HG02981 (cell line): ENCODE results near the gene L2HGDH.

Experiments
- ATAC-seq: cut with Tn5 transposase; IDR thresholded peaks from one replicate; pipeline ENCODE4 v1.9.1; 2021; ENCODE audit warnings: mild to moderate bottlenecking, moderate library complexity; ENCODE audit not compliant: unreplicated experiment

L2HGDH gene

DNA sequence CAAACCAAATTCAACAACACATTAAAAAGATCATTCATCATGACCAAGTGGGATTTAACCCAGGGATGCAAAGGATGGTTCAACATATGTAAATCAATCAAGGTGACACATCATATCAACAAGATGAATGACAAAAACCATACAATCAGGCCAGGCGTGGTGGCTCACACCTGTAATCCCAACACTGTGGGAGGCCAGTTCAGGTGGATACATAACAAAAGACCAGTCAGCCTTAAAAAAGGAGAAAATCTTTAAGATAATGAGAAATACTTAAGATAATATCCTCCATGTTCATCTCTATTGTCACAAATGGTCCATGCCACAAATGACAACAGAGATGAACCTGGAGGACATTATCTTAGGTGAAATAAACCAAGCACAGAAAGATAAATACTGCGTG, 12.4 kb downstream of the L2HGDH start:
- no peak for ATAC-seq

DNA sequence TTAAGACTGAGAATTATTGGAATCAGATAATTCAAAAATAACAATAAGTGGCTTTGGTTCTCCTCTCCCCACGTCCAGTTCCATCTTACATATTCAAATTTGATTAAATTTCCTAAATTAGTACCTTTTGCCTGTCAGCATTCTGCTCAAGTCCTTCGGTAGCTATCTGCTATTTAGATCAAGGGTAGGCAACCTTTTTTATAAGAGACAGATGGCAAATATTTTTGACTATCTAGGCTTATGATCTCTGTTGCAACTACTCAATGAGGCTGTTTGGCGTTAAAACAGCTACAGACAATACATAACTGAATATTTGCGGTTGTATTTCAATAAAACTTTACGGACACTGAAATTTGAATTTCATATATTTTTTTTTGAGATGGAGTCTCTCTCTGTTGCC, 21.7 kb downstream of the L2HGDH start:
- no peak for ATAC-seq

DNA sequence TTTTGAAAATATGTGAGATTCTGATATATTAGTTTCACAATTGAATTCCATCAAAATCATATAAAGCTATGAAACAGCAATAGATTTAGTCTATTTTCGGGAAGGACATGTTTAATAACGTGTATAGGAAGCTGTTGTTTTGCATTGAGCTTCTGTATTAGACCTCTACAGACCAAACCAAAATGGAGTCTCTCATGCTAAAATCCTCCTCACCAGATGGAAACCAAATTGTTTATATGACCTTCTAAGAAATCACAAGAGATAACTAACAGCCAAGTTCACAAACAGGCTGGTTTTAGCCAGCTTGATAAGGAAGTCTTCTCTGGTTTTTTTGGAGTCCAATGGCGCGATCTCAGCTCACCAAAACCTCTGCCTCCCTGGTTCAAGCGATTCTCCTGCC, 23.9 kb downstream of the L2HGDH start:
- ATAC-seq = no peak

DNA sequence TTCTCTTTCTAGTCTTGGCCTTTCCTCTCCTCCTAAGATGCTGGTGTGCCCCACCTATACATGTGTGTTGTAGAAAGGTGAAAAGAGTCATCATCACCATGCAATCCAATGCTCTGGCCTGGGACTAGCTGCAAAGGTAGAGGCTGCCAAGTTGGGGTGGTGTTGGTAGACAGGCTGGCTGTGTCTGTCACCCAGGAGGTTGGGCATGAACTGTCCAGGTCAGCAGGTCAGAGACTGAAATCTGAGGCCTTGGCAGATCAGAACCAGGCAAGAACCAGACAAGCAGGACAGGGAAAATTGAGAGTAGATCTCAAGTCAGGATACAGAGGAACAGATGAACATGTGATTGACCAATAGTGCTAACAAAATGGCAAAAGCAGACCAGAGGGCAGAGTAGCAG, 26.2 kb downstream of the L2HGDH start:
- no peak for ATAC-seq

DNA sequence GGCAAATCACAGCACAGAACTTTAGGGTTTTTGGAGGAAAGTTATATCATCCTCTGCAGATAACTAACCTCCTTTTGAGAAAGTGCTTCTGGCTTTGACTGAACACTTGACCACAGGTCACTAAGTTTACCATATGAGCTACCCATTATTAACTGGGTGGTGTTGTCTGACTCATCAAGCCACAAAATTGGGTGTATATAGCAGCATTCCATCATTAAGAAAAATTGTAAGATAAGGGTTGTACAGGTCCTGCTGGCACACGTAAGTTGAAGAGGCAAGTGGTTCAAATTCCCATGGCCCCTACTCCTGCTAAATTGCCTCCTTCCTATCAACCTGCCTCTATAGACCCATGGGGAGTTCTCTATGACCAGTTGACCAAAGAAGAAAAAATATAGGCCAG, 39.5 kb downstream of the L2HGDH start:
- no peak for ATAC-seq

DNA sequence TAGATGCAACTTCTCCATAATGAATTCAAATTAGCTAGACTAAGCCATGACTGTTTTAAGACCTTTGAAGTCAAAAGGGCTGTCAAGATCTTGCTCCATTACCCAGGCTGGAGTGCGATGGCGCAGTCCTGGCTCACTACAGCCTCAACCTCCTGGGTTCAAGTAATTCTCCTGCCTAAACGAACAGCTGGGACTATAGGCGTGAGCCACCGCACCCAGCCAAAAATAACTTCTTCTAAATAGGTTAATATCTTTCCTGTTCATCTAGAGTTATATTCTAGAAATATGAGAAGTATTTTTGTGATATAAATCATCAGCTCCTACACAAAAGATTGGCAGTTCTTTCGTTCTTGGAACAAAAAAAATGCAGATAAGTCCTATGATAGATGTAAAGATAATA, 41.1 kb downstream of the L2HGDH start:
- no peak for ATAC-seq

DNA sequence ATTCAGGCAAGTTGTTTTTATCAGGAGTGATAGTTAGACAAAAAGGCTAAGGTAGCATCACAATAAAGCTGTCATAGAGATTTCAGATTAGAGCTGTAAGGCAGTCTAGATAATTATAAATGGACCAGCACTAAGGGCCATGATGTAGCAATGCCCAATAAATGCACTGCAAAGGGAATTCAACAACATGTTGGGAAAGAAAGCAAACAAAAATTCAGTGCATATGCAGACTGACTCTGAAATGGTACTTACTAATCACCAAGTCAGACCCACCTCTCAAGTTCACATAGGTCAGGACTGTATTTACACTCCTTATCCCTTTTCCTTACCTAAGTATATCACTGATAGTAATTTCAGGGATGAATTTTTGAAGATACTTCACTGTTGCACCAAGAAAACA, 47.0 kb downstream of the L2HGDH start:
- ATAC-seq = no peak

DNA sequence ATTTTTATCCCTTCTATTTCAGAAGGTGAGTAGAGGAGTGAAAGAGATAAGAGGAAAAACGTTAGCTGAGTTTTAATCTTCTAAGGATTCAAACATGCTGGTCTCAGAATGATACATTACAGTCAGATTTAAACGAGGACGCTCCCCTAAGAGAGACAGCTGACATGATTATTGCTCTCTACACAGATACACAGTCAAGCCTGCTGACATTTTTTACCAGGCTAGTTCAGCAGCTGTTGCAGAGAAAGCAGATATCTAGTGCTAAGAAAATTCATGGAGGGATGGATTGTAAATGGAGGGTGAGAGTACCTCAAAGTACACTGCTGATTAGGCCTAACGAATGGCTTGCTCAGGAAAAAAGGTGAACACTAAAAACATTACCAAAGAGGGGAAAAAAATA, 48.7 kb downstream of the L2HGDH start:
- no peak for ATAC-seq

DNA sequence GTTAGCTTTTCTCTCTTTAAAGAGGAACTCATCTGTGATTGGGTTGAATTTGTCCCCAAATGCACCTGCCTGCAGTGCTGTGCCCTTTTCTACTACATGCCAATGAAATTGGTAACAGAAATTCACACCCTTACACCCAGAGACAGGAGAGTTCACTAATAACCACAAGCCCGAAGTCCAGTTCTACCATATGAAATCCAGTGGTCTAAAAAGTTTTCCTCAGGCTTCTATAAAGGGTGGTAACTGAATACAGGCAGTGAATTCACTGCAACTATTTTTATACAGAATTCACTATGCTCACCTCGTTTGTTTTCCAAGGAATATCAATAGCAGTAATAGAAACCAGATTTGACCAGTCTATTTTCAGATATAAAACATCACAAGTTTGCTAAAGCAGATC, 49.2 kb downstream of the L2HGDH start:
- ATAC-seq = no peak

DNA sequence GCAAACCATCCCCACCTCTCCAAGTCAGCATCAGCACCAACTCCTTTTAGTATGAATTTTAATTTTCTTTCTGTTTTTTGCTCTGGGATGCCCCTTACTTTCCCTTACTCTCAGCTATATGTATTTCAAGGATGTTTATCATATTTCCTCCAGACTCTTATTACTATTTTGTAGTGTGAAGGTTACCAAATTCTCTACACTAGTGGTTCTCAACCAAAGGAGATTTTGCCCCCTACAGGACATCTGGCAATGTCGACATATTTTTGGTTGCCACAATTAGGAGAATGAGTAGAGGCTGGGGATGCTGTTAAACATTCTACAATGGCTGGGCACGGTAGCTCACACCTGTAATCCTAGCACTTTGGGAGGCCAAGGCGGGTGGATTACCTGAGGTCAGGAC, 51.5 kb downstream of the L2HGDH start:
- ATAC-seq = no peak

DNA sequence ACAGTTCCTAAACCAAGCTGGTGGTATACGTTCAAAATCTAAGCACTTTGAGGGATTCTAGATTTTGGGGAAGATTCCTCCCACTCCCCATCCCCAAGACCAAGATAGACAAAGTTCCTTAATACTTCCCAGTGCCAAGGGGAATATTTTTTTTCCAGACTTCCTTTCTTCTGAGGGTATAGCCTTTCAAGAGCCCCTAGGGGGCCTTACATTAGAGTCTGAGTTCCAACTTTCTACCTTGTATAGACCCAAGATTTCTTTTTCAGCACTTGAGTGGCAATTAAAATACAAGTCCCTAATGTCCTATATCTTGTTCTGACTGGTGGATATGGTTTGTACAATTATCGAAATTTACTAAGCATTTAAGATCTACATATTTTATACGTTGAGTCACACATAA, 52.0 kb downstream of the L2HGDH start:
- no peak for ATAC-seq

DNA sequence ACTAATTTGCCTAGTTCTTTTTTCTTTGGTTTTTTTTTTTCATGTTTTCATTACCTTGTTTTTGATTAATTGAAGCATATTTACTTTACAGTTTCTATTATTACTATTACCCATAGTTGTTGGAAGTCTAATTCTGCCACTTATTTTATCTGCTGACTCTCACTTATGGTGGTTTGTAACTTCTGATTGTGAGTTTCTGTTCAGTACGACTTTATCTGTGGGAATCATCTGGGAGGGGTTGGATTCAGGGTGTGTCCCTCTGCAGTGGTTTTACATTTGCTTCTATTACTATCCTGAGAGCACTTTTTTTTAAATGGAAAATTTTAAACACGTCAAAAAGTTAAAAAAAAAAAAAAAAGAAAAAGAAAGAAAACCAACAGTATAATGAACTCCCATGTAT, 54.3 kb downstream of the L2HGDH start:
- no peak for ATAC-seq

DNA sequence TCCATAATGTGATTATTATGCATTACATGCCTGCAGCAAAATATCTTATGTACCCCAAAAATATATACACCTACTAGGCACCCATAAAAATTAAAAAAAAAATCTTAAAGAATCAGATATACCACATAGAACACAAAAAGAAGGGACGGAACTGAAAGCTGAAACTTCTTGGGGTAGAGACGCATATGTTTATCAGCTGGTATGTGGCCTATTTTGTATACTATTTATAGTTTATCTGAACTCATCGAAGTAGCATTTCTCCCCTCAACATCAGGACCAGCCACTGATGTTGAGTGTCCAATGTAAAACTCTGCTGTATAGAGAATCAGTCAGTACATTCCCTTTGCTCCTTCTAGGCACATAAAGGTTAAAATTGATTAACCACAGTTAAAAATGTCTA, 57.8 kb downstream of the L2HGDH start:
- ATAC-seq = no peak

DNA sequence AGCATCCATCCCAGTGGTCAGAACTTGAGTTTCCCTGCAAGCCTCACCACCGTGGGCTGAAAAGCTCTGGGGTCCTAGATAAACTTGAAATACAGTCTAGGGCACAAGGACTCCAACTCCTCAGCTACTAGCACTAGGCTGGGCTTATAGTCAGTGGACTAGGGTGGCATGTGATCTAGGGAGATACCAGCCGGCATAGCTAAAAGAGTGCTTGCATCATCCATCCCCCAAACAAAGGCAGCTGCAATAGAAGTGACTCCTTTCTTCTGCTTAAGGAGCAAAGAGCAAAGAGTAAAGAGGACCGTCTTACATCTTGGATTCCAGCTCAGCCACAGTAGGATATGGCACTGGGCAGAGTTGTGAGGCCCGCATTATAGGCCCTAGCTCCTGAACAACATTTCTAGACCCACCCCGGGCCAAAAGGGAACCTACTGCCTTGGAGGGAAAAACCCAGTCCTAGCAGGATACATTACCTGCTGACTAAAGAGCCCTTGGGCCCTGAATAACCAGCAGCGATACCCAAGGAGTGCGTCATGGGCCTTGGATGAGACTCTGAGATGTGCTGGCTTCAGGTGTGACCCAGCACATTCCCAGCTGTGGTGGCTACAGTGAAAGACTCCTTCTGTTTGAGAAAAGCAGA, 62.8 kb downstream of the L2HGDH start:
- ATAC-seq = no peak

DNA sequence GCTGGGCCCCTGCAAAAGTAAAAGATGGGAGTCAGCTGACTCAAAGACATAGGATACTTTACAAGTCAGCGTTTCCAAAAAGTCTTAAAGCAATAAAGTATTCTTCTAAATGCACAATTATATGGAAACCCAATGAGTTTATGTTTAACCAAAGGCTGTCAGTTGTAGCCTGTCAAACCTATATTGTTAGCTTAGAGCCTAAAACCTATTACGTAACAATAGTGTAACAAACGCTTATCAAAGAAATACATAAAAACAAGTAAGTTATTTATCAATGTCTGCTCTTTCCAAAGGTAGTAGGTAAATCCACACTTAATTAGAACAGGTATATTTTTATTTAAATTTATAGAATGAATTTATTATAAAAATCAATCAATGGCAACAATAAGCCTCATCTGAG, 64.8 kb downstream of the L2HGDH start:
- ATAC-seq = no peak

DNA sequence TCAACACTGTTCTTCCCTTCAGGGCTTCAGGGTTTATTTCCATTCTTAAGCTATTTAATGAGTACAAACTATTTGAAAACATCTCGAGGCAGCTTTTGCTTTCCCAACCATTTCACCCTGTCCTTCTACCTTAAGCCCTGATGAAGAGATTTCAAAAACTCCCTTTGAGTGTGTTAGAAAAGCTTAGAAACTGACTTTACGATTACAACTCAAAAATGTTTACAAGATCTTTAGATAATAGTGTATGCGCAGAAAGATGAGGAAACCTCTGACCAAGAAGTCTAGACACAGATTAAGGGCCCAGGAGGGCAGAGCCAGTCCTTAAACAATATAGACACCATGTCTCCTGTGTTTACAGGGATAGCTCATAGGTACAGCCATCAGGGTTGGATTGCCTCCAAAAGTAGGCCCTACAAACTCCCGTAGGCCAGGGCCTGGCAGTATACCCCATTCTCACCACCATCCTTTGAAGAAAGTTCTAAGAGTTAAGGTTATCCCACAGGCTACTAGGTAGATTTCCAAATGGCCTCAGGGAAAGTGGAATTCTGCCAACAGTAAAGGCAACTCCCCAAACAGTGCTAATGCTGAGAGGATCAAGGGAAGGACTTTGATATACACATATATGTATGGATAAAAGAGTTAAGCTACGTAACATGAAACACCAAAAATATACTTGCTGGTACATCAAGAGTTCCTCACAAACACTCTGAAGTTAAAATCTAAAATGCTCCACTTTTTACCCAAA, 69.3 kb downstream of the L2HGDH start:
- ATAC-seq = no peak

DNA sequence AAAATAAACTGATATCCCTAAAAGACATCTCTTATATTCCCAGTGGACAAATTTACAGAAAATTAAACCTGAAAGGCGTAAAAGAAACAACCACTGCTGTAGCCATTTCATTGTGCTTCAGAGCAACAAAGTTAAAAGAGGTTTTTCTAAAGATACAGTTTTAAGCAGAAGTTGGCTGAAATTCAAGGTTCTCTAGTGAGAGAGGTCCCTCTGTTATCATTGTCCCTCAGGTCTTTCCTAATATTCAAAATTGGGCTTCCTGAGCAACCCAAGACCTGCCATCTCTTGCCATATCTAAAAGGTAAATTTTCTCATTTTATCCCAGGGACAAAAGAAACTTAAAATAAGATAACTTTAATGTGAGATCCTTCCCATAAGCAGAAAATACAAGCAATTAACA, 69.9 kb downstream of the L2HGDH start:
- ATAC-seq = no peak

DNA sequence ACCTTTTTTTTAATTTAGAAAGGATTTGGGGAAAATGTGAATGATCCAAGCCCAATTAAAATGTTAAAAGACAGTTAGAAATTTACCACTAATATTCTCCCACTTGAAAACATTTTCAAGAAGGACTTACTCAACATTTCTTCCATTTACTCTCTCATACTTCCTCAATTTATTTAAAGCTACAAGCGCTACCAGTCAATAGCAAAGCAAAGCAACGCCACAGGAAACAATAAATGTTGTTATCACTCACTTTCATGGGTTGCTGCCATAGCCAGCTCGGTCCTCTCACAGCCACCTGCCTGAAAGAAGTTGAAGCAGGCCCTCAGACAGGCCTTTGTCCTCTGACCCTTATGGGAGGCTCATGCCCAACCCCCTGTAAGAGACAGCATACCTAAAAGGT, 74.6 kb downstream of the L2HGDH start:
- ATAC-seq = no peak

DNA sequence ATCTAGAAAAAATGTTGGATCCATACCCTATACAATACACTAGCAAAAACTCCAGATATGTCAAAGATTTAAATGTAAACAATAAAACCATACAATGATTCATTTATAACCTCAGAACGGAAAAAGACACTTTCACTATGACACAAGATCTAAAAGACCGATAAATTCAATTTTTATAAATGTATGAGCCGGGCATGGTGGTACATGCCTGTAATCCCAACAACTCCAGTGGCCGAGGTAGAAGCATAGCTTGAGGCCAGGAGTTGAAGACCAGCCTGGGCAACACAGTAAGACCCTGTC, 78.1 kb downstream of the L2HGDH start:
- no peak for ATAC-seq

DNA sequence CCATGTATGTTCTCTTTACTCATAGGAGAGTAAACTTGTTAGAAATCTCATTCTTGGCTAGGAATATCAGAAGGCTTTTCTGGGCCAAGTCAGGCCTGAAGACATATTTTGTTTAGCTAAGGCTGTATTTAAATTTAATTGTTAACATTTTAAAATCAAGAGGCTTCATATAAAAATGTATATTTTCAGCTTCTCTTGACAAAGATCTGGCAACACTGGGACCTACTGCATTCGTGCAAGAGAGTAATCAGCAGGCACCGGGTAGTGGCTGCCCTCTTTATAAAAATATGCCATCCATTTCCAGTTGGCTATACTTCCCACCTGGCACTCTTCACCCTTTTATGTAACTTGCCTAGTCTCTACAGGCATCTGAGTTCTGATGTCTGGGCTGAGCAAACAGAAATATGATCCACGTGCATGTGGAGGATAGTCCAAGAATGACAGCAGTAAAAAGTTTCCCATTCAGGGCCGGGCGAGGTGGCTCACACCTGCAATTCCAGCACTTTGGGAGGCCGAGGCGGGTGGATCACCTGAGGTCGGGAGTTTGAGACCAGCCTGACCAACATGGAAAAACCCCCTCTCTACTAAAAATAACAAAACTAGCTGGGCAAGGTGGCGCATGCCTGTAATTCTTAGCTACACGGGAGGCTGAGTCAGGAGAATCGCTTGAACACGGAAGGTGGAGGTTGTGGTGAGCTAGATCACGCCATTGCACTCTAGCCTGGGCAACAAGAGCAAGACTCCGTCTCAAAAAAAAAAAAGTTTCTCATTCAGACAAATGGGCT, 78.7 kb downstream of the L2HGDH start:
- ATAC-seq = no peak

DNA sequence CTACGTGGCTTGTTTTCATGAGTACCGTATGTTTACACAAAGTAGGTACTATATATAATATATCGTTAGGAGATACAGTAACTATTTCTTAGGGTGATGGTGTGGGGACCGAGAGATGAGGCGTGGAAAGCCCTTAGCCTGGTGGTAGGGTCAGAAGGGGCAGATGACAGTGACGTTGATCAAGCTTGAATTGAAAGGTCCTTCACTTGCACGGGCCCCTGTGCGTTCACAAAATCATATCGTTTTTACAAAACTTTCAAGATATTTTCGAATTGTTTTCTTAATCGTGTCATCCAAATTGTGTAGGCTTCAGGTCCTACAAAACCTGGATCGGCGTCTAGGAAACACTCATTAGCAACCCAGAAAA, 79.8 kb downstream of the L2HGDH start:
- no peak for ATAC-seq

DNA sequence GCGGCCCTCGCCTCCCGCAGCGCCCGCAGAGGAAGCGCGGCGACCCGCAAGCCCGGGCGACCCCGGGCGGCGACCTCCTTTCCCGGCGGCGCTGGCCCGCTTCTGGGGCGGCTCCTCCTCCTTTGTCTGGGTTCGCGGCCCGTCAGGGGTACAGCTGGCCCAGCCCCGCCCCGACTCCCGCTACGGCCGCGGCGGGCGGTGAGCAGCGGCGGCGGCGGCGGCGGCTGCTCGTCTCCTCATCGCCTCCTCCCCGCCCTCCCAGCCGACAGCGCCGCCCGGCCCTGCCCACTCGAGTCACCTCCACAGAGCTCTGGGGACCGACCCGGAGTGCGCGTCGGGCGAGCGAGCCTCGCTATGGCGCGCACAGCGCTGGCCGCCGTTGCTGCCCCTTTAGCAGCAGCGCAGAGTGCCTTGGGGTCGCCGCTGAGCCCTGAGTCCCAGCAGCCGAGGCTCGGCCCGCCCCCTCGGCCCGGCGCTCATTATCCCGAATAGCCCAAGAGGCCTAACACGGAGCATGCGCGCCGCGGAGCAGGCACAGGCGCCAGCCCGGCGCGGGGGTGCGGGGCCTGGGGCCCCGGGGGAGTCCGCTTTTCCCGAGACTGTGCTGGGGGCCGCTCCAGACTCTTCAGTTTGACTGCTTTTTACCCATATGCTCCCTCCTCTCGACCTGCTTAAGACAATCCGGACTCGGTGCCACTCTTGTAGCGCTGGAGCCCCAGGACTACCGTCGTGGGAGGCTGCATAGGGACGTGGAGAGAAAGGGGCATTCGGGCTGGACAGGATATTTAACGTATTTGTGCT, 80.4 kb downstream of the L2HGDH start, which contains the start of gene SOS2:
SOS2 (minus strand) TSS at position 104 of the 801 bp plus-strand sequence. CDS start 295 bp downstream, outside the sequence.
- peak; percentile 84 for ATAC-seq
